ENCODE results near the gene MEF2A.

DNA sequence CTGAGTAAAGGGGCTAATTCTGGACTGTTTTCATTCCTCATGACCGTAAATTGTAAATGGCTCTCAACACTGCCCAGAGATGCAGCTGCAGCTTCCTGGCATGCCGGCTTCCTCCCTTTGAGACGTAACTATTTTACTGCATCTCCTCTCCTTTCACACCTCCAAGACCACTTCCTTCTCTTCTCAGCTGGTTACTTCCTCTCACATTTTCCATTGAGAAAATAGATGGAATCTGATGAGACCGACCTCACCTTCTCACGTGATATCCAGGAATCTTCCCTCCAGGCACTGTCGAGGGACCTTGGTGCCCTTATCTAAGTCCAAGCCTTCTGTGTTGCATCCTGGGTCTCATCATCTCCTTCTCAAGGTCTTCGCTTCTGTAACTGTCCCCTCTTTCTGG is 154.7 kb downstream of the MEF2A start:
- TF ChIP-seq POLR2AphosphoS5 (IDR thresholded peaks at IDR 0.05; ENCODE audit: borderline replicate concordance, low read depth, low read length) (no peak), EZH2 (IDR thresholded peaks at IDR 0.05) (no peak)

Measured in SK-N-MC (cell line).